ENCODE data around the gene OXA1L.

OXA1L gene

DNA sequence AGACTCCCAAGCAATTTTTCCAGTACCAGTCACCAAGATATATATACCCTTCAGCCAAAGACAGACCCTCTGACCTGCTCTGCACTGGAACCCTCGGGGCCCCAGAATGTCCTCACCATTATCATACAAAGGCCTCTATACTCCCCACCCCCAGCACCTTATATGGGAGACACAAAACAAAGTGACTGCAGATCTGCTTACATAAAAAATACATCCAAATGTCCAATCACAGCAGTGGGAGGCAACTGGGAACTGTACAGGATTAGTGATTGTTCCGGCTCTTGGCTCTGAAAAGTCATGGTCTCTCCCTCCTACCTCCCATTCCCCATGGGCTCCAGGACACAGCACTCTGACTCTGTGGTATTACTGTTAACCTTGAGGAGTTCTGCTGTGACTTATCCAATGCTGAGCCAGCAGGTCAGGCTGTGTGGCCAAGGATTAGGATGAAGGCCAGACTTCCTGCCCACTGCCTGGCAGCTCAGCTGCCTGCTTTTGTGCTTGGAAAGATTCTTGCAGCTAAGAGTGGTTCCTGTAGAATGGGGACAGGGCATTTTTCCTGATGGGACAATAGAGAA is 13.7 kb downstream of the OXA1L start:
- Histone ChIP-seq H3K9me3 (ENCODE audit: low read length) (no peaks in the 10 kb centered on the region), H4K20me1 (ENCODE audit: insufficient read depth, low read length) (no peaks in the 10 kb centered on the region), H3K9me2 (ENCODE audit: low read depth, low read length) (no peaks in the 10 kb centered on the region), H3K4me2 (ENCODE audit: low read length) (no peak overlapping the region), H3K79me2 (ENCODE audit: insufficient read depth, low read length) (no peaks in the 10 kb centered on the region), H3K36me3 (ENCODE audit: insufficient read depth, low read length) (peaks cover 7% of the 10 kb centered on the region; the same call in 1 of the 2 replicates), H3K4me1 (ENCODE audit: insufficient read depth, low read length, severe bottlenecking) (no peaks in the 10 kb centered on the region), H3F3A (ENCODE audit: insufficient read depth, low read length) (0 out of 2 replicates have a peak, but pooled peaks cover 2% of the 10 kb centered on the region), H3K4me3 (ENCODE audit: low read depth, low read length, poor library complexity, severe bottlenecking) (no peak overlapping the region), H3K9ac (ENCODE audit: low read length) (no peak overlapping the region), H2AFZ (ENCODE audit: low read length) (no peak overlapping the region), H3K27ac (ENCODE audit: low read depth, low read length, poor library complexity, severe bottlenecking) (no peak overlapping the region), H3K27me3 (ENCODE audit: insufficient read depth, low read length) (no peaks in the 10 kb centered on the region)
- TF ChIP-seq EZH2 (IDR thresholded peaks at IDR 0.05; ENCODE audit: borderline replicate concordance, low read length), result no peak
- TF ChIP-seq, protein P1, sequence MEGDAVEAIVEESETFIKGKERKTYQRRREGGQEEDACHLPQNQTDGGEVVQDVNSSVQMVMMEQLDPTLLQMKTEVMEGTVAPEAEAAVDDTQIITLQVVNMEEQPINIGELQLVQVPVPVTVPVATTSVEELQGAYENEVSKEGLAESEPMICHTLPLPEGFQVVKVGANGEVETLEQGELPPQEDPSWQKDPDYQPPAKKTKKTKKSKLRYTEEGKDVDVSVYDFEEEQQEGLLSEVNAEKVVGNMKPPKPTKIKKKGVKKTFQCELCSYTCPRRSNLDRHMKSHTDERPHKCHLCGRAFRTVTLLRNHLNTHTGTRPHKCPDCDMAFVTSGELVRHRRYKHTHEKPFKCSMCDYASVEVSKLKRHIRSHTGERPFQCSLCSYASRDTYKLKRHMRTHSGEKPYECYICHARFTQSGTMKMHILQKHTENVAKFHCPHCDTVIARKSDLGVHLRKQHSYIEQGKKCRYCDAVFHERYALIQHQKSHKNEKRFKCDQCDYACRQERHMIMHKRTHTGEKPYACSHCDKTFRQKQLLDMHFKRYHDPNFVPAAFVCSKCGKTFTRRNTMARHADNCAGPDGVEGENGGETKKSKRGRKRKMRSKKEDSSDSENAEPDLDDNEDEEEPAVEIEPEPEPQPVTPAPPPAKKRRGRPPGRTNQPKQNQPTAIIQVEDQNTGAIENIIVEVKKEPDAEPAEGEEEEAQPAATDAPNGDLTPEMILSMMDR (IDR thresholded peaks at IDR 0.05; ENCODE audit: low read length), result no peak

DNA sequence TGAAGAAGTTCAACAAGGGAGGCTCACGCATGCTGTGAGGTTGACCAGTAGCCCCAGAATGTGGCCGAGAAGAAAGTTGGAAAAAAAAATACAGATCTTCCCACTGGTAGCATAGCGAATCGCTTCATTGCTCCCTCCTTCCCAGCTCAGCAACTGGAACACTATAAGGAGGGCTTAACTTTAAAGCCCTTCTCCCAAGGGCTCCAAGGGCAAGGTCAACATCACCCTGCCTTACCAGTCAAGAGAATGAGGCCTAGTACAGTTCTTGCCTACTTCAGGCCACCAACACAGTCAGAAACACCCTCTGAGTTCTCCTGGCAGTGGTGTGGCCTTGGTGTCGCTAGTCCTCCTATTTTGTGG is 14.4 kb downstream of the OXA1L start:
- TF ChIP-seq EZH2 (IDR thresholded peaks at IDR 0.05; ENCODE audit: borderline replicate concordance, low read length), result no peak
- TF ChIP-seq, protein P1 (IDR thresholded peaks at IDR 0.05; ENCODE audit: low read length), result no peak
- Histone ChIP-seq H3K79me2 (ENCODE audit: insufficient read depth, low read length) (no peaks in the 10 kb centered on the region), H3K27ac (ENCODE audit: low read depth, low read length, poor library complexity, severe bottlenecking) (no peak overlapping the region), H3K9me2 (ENCODE audit: low read depth, low read length) (no peaks in the 10 kb centered on the region), H3K9ac (ENCODE audit: low read length) (no peak overlapping the region), H3K9me3 (ENCODE audit: low read length) (no peaks in the 10 kb centered on the region), H3K36me3 (ENCODE audit: insufficient read depth, low read length) (peaks cover under 1% of the 10 kb centered on the region; the same call in 1 of the 2 replicates), H4K20me1 (ENCODE audit: insufficient read depth, low read length) (no peaks in the 10 kb centered on the region), H3F3A (ENCODE audit: insufficient read depth, low read length) (0 out of 2 replicates have a peak, but pooled peaks cover 2% of the 10 kb centered on the region), H3K27me3 (ENCODE audit: insufficient read depth, low read length) (no peaks in the 10 kb centered on the region), H3K4me2 (ENCODE audit: low read length) (no peak overlapping the region), H3K4me3 (ENCODE audit: low read depth, low read length, poor library complexity, severe bottlenecking) (no peak overlapping the region), H2AFZ (ENCODE audit: low read length) (no peak overlapping the region), H3K4me1 (ENCODE audit: insufficient read depth, low read length, severe bottlenecking) (peaks cover under 1% of the 10 kb centered on the region)

DNA sequence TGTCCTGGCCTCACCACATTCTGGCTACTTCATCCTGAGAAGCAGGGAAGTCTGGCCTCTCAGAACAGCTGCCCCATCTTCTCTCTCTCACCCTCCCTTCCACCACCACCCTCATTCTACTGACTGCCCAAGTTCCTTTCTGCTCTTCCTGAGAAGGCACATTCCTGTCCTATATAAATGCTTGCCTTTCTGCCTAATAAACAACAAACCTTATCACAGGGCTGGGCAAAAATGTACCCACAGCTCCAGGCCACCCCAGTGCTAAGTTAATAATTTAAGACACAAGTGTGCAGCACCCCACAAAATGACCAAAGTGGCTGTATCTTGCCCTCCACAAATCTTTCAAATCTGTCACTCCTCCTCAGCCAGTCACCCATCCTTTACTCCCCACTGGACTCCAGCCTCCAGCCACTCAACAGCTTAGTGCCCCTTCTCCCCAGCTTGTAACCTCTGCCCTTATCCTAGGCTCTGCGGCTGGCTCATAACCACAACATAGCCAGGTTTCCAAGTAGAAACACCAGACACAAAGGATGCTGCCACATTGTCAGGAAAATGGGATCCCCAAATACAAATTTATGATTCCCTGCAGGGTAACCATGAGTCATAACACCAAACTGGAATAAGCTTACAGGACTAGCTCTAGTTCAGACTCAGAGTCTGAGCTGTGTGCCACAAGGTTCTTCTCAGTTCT is 15.0 kb downstream of the OXA1L start:
- no peak overlapping the region for H3K4me3 ChIP-seq (ENCODE audit: low read depth, low read length, poor library complexity, severe bottlenecking)
- no peaks in the 10 kb centered on the region for H3K9me2 ChIP-seq (ENCODE audit: low read depth, low read length)
- no peaks in the 10 kb centered on the region for H3K9me3 ChIP-seq (ENCODE audit: low read length)
- no peaks in the 10 kb centered on the region for H3K36me3 ChIP-seq (ENCODE audit: insufficient read depth, low read length)
- H3F3A ChIP-seq (ENCODE audit: insufficient read depth, low read length), result 0 out of 2 replicates have a peak, but pooled peaks cover 2% of the 10 kb centered on the region
- no peak overlapping the region for H3K27ac ChIP-seq (ENCODE audit: low read depth, low read length, poor library complexity, severe bottlenecking)
- no peak for TF ChIP-seq EZH2 (IDR thresholded peaks at IDR 0.05; ENCODE audit: borderline replicate concordance, low read length)
- TF ChIP-seq, protein P1 (IDR thresholded peaks at IDR 0.05; ENCODE audit: low read length), result no peak
- no peaks in the 10 kb centered on the region for H4K20me1 ChIP-seq (ENCODE audit: insufficient read depth, low read length)
- no peaks in the 10 kb centered on the region for H3K79me2 ChIP-seq (ENCODE audit: insufficient read depth, low read length)
- H3K9ac ChIP-seq (ENCODE audit: low read length), result no peak overlapping the region
- H2AFZ ChIP-seq (ENCODE audit: low read length), result no peak overlapping the region
- no peak overlapping the region for H3K4me2 ChIP-seq (ENCODE audit: low read length)
- peaks cover 6% of the 10 kb centered on the region for H3K4me1 ChIP-seq (ENCODE audit: insufficient read depth, low read length, severe bottlenecking)
- H3K27me3 ChIP-seq (ENCODE audit: insufficient read depth, low read length), result no peaks in the 10 kb centered on the region

Data from OCI-LY1 (cell line).